ENCODE data around the gene TRIM7.

The TRIM7 gene

DNA sequence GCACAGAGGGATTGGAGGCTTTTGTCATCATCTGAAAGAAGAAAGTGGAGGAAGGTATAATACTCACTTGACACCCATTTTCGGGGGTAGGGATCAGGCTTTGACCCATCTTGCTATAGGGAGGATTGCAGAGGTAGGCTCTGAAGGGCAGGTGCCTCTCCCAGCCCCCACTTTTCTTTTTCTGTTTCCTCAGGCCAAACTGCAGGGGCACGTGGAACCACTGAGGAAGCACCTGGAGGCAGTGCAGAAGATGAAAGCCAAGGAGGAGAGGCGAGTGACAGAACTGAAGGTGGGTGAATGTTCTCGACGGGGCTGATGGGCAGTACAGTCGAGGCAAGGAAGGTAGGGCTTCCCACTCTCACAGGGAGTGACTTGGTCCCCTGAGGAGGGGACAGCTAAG lies 25.6 kb upstream of the TRIM7 start:
- no peak overlapping the region for H2AFZ ChIP-seq (ENCODE audit: low read depth)
- H3K4me1 ChIP-seq (ENCODE audit: low read depth, poor library complexity, severe bottlenecking), result no peaks in the 10 kb centered on the region
- H3K27ac ChIP-seq, result no peak overlapping the region
- TF ChIP-seq, protein P1, sequence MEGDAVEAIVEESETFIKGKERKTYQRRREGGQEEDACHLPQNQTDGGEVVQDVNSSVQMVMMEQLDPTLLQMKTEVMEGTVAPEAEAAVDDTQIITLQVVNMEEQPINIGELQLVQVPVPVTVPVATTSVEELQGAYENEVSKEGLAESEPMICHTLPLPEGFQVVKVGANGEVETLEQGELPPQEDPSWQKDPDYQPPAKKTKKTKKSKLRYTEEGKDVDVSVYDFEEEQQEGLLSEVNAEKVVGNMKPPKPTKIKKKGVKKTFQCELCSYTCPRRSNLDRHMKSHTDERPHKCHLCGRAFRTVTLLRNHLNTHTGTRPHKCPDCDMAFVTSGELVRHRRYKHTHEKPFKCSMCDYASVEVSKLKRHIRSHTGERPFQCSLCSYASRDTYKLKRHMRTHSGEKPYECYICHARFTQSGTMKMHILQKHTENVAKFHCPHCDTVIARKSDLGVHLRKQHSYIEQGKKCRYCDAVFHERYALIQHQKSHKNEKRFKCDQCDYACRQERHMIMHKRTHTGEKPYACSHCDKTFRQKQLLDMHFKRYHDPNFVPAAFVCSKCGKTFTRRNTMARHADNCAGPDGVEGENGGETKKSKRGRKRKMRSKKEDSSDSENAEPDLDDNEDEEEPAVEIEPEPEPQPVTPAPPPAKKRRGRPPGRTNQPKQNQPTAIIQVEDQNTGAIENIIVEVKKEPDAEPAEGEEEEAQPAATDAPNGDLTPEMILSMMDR (conservative IDR thresholded peaks at IDR 0.05; ENCODE audit: low read depth, low read length), result no peak
- no peaks in the 10 kb centered on the region for H4K20me1 ChIP-seq (ENCODE audit: insufficient read depth)
- H3K79me2 ChIP-seq (ENCODE audit: insufficient read depth, low read depth), result no peaks in the 10 kb centered on the region
- H3K4me3 ChIP-seq (IDR thresholded peaks at IDR 0.05; ENCODE audit: insufficient read depth, low read depth, low read length), result no peak overlapping the region
- H3K36me3 ChIP-seq (ENCODE audit: insufficient read depth), result no peaks in the 10 kb centered on the region
- no peak overlapping the region for H3K9ac ChIP-seq
- no peaks in the 10 kb centered on the region for H3K27me3 ChIP-seq (ENCODE audit: insufficient read depth, low read depth)
- no peak overlapping the region for H3K4me2 ChIP-seq

DNA sequence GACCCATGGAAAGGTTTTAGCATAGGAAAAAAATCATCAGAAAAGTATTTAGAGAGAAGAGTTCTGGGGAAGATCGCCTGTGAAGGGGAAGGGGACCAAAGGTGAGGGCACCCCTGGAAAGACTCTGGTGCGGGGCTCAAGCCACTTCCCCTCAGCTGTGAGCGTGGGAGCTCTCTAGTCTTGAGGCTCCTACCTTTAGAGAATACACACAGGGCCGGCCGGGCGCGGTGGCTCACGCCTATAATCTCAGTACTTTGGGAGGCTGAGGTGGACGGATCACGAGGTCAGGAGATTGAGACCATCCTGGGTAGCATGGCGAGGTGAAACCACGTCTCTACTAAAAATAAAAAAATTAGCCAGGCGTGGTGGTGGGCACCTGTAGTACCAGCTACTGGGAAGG lies 25.0 kb upstream of the TRIM7 start:
- H3K79me2 ChIP-seq (ENCODE audit: insufficient read depth, low read depth), result no peaks in the 10 kb centered on the region
- H3K36me3 ChIP-seq (ENCODE audit: insufficient read depth), result no peaks in the 10 kb centered on the region
- H4K20me1 ChIP-seq (ENCODE audit: insufficient read depth), result no peaks in the 10 kb centered on the region
- no peak overlapping the region for H2AFZ ChIP-seq (ENCODE audit: low read depth)
- no peak overlapping the region for H3K4me2 ChIP-seq
- no peaks in the 10 kb centered on the region for H3K27me3 ChIP-seq (ENCODE audit: insufficient read depth, low read depth)
- H3K4me1 ChIP-seq (ENCODE audit: low read depth, poor library complexity, severe bottlenecking), result no peaks in the 10 kb centered on the region
- H3K9ac ChIP-seq, result no peak overlapping the region
- TF ChIP-seq, protein P1 (conservative IDR thresholded peaks at IDR 0.05; ENCODE audit: low read depth, low read length), result no peak
- H3K27ac ChIP-seq, result no peak overlapping the region
- H3K4me3 ChIP-seq (IDR thresholded peaks at IDR 0.05; ENCODE audit: insufficient read depth, low read depth, low read length), result no peak overlapping the region

DNA sequence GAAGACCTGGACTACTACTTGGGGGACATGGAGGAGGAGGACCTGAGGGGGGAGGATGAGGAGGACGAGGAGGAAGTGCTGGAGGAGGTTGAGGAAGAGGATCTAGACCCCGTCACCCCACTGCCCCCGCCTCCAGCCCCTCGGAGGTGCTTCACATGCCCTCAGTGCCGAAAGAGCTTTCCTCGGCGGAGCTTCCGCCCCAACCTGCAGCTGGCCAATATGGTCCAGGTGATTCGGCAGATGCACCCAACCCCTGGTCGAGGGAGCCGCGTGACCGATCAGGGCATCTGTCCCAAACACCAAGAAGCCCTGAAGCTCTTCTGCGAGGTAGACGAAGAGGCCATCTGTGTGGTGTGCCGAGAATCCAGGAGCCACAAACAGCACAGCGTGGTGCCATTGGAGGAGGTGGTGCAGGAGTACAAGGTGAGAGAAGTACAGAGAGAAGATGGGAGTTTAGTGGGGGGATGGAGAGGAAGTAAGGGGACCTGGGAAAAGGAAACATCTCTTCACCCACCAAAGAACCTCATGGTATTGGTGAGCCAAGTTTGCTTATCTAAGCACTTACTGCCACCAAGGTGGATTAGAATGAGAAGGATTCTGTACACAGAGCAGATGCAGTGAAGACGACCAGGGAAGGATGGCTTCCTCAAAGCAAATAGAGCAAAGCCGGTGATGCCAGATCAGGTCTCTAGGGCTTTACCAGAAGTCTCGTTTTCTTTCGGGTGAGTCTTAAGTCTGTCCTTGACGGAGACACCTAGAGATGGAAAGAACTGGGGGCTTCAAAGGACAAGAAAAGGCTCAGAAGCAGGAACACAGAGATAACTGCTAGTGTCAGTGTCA lies 19.6 kb upstream of the TRIM7 start:
- H3K4me3 ChIP-seq (IDR thresholded peaks at IDR 0.05; ENCODE audit: insufficient read depth, low read depth, low read length), result no peak overlapping the region
- H3K27ac ChIP-seq, result no peak overlapping the region
- TF ChIP-seq, protein P1 (conservative IDR thresholded peaks at IDR 0.05; ENCODE audit: low read depth, low read length), result no peak
- H3K27me3 ChIP-seq (ENCODE audit: insufficient read depth, low read depth), result no peaks in the 10 kb centered on the region
- H3K79me2 ChIP-seq (ENCODE audit: insufficient read depth, low read depth), result no peaks in the 10 kb centered on the region
- H3K4me2 ChIP-seq, result peak overlapping the region; percentile 57; the same call in 1 of the 2 replicates
- H3K4me1 ChIP-seq (ENCODE audit: low read depth, poor library complexity, severe bottlenecking), result peaks cover 8% of the 10 kb centered on the region
- no peak overlapping the region for H3K9ac ChIP-seq
- H4K20me1 ChIP-seq (ENCODE audit: insufficient read depth), result no peaks in the 10 kb centered on the region
- no peaks in the 10 kb centered on the region for H3K36me3 ChIP-seq (ENCODE audit: insufficient read depth)
- no peak overlapping the region for H2AFZ ChIP-seq (ENCODE audit: low read depth)

DNA sequence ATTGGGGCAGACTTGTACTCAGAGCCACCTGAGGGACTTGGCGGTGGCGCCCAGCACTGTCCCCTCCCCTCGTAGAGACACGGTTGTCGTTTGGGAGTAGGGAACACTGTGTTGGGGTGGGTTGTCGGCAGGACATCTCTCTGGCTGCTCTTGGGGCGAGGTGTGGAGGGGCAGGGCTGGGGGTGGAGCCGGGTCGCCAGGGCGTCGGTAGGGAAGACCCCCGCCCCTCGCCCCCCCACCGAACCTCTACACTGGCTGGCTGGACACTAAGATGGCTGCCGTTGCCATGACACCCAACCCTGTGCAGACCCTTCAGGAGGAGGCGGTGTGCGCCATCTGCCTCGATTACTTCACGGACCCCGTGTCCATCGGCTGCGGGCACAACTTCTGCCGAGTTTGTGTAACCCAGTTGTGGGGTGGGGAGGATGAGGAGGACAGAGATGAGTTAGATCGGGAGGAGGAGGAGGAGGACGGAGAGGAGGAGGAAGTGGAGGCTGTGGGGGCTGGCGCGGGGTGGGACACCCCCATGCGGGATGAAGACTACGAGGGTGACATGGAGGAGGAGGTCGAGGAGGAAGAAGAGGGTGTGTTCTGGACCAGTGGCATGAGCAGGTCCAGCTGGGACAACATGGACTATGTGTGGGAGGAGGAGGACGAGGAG lies 18.9 kb upstream of the TRIM7 start:
- Histone ChIP-seq H2AFZ (ENCODE audit: low read depth) (no peak overlapping the region; the same call in 1 of the 2 replicates), H3K27ac (no peak overlapping the region), H3K4me3 (IDR thresholded peaks at IDR 0.05; ENCODE audit: insufficient read depth, low read depth, low read length) (no peak overlapping the region), H3K9ac (peak overlapping the region; percentile 67; the same call in 1 of the 2 replicates), H4K20me1 (ENCODE audit: insufficient read depth) (no peaks in the 10 kb centered on the region), H3K4me1 (ENCODE audit: low read depth, poor library complexity, severe bottlenecking) (peaks cover 8% of the 10 kb centered on the region), H3K36me3 (ENCODE audit: insufficient read depth) (no peaks in the 10 kb centered on the region), H3K27me3 (ENCODE audit: insufficient read depth, low read depth) (no peaks in the 10 kb centered on the region), H3K79me2 (ENCODE audit: insufficient read depth, low read depth) (no peaks in the 10 kb centered on the region), H3K4me2 (peak overlapping the region; percentile 57; the same call in 1 of the 2 replicates)
- TF ChIP-seq, protein P1 (conservative IDR thresholded peaks at IDR 0.05; ENCODE audit: low read depth, low read length), result no peak

All from KMS-11 (cell line).